PC-3 (cell line): ENCODE measurements around the gene CDKL5.

Source experiments
- EZH2 ChIP-seq: fragments of 300-600 bp; sonication (generic); IDR thresholded peaks from one replicate; pipeline ENCODE4 v1.6.1; 2017; ENCODE audit warnings: antibody characterized with exemption, mild to moderate bottlenecking, low read length; ENCODE audit not compliant: unreplicated experiment
- EZH2phosphoT487 ChIP-seq: fragments of 300-600 bp; sonication (generic); IDR thresholded peaks from 2 replicates; pipeline ENCODE4 v1.6.1; 2018; ENCODE audit warnings: mild to moderate bottlenecking, antibody characterized with exemption, low read length, borderline replicate concordance
- TF ChIP-seq, protein P1 (sequence below): fragments of 300-600 bp; sonication (generic); conservative IDR thresholded peaks from 2 replicates; pipeline ENCODE4 v1.5.1; 2017; ENCODE audit warnings: antibody characterized with exemption, low read depth, mild to moderate bottlenecking, low read length

DNA sequence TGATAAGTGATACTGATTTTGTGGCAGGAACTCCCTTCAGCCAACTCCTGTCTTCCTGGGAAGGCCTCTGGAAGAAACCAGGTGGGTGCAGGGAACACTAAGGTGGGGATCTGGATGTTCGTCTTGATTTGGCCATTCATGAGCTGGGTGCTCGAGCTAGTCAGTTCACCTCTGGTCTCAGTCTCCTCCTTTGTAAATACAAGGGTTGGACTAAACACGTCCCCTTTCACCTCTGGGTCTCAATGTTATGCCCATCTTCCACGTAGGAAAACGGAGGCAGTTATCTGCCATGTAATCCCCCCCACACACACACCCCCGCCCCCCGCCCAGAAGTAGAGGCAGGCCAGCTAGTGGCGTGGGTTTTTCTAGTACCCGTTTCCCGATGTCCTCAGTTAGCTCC, 250.6 kb downstream of the CDKL5 start:
- TF ChIP-seq, protein P1, sequence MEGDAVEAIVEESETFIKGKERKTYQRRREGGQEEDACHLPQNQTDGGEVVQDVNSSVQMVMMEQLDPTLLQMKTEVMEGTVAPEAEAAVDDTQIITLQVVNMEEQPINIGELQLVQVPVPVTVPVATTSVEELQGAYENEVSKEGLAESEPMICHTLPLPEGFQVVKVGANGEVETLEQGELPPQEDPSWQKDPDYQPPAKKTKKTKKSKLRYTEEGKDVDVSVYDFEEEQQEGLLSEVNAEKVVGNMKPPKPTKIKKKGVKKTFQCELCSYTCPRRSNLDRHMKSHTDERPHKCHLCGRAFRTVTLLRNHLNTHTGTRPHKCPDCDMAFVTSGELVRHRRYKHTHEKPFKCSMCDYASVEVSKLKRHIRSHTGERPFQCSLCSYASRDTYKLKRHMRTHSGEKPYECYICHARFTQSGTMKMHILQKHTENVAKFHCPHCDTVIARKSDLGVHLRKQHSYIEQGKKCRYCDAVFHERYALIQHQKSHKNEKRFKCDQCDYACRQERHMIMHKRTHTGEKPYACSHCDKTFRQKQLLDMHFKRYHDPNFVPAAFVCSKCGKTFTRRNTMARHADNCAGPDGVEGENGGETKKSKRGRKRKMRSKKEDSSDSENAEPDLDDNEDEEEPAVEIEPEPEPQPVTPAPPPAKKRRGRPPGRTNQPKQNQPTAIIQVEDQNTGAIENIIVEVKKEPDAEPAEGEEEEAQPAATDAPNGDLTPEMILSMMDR, result no peak
- TF ChIP-seq EZH2phosphoT487 (no peak), EZH2 (no peak)
